ENCODE results near the gene TSPAN14. TPM values are rescaled to one million over a fixed set of nuclear protein-coding genes. Genes with fewer than 3 reads are reported as not detected.
A peak's percentile ranks its signal among the peaks of the same experiment; 100 is the strongest.

TSPAN14 gene
- total and polyA plus RNA-seq, 2 of the 8 experiments (the other 6 are each of a cell fraction or from before 2014, with no cell fraction given), result 47.4 to 57.8 TPM

DNA sequence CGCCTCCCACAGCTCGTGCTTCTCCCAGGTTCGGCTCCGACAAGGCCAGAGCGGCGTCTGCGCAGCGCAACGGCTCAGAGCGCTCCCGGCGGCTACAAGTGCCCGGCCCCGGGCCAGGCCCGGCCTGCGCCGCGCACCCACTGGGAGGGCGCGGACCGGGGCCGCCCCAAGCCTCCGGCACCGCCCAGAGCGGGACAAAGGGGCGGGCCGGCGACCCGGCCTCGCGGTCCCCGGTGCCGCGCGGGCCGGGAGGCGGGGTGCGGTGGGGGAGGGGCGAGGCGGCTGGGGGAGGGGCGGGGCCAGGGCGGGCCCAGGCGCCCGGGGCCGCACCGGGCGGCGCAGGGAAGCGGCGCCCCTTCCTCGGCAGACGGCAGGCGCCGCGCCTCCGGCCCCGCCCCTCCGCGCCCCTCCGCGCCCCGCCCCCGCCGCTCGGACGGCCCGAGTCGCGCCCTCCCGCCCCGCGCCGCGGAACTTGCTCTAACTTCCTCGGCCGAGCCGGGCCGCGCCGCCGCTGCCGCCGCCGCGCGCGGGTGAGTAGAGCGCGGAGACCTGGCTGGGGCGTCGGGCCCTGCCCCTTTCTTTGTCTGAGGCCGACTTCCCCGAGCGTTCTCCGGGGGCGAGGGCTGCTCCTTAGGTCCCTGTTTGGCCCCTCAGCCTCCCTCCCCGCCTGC is at the start of gene TSPAN14 (continued):
- TF ChIP-seq, protein P1, sequence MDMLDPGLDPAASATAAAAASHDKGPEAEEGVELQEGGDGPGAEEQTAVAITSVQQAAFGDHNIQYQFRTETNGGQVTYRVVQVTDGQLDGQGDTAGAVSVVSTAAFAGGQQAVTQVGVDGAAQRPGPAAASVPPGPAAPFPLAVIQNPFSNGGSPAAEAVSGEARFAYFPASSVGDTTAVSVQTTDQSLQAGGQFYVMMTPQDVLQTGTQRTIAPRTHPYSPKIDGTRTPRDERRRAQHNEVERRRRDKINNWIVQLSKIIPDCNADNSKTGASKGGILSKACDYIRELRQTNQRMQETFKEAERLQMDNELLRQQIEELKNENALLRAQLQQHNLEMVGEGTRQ (IDR thresholded peaks at IDR 0.05; ENCODE audit: low read length), result no peak
- TF ChIP-seq TCF12 (IDR thresholded peaks at IDR 0.05; ENCODE audit: low read depth, low read length), result no peak
- TF ChIP-seq PHF8 (conservative IDR thresholded peaks at IDR 0.05; ENCODE audit: low read depth, low read length), result peak; percentile 58; the same call in 1 of the 2 replicates
- TF ChIP-seq KDM4A (IDR thresholded peaks at IDR 0.05; ENCODE audit: low read depth, low read length, severe bottlenecking), result no peak
- no peak for TF ChIP-seq CHD1 (IDR thresholded peaks at IDR 0.05; ENCODE audit: low read depth, low read length)
- no peak for TF ChIP-seq EGR1 (IDR thresholded peaks at IDR 0.05; ENCODE audit: borderline replicate concordance, low read depth, low read length)
- TF ChIP-seq TBP (IDR thresholded peaks at IDR 0.05; ENCODE audit: low read depth, low read length), result peak; percentile 11; the same call in 1 of the 2 replicates
- TF ChIP-seq ASH2L (IDR thresholded peaks at IDR 0.05; ENCODE audit: low read length), result peak; percentile 25
- no peak for TF ChIP-seq KDM1A (IDR thresholded peaks at IDR 0.05; ENCODE audit: borderline replicate concordance, low read length)
- peak in 1 of 2 experiments; percentile 66; a peak in 2 of 3 replicates for TF ChIP-seq POLR2A (IDR thresholded peaks at IDR 0.05; ENCODE audit: control extremely low read depth in 1 of 2, low read depth in 2 of 2, low read length in 2 of 2)
- no peak for TF ChIP-seq SP1 (IDR thresholded peaks at IDR 0.05; ENCODE audit: low read depth, low read length)
- TF ChIP-seq JUND (IDR thresholded peaks at IDR 0.05; ENCODE audit: low read length), result no peak
- TF ChIP-seq MAFK (IDR thresholded peaks at IDR 0.05; ENCODE audit: low read depth, low read length), result no peak
- TF ChIP-seq SIN3A (conservative IDR thresholded peaks at IDR 0.05 in 1 of 2, IDR thresholded peaks at IDR 0.05 in 1 of 2; ENCODE audit: low read depth in 1 of 2, low read length in 2 of 2), result no peak
- TF ChIP-seq SP2 (IDR thresholded peaks at IDR 0.05; ENCODE audit: low read length), result no peak
- TF ChIP-seq TAF1 (IDR thresholded peaks at IDR 0.05; ENCODE audit: low read depth, low read length), result no peak
- TF ChIP-seq SUZ12 (IDR thresholded peaks at IDR 0.05; ENCODE audit: low read length), result no peak
- TF ChIP-seq BACH1 (IDR thresholded peaks at IDR 0.05; ENCODE audit: low read length), result no peak
- peak; percentile 80; the same call in 1 of the 2 replicates for TF ChIP-seq RBBP5 (IDR thresholded peaks at IDR 0.05; ENCODE audit: borderline replicate concordance, low read depth, low read length)
- TF ChIP-seq, protein P2, sequence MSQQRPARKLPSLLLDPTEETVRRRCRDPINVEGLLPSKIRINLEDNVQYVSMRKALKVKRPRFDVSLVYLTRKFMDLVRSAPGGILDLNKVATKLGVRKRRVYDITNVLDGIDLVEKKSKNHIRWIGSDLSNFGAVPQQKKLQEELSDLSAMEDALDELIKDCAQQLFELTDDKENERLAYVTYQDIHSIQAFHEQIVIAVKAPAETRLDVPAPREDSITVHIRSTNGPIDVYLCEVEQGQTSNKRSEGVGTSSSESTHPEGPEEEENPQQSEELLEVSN (IDR thresholded peaks at IDR 0.05), result 0 out of 2 replicates have a peak, but pooled peaks have one; percentile 22
- TF ChIP-seq SIX5 (IDR thresholded peaks at IDR 0.05; ENCODE audit: low read depth, low read length), result no peak
